DMS53 treated with DMSO at 0.1 percent for 48 hours (cell line): ENCODE measurements around the gene CD74.

Source experiments
- DNase-seq: peaks from one replicate; lab custom pipeline; 2025; ENCODE audit not compliant: unreplicated experiment; lab: John Stamatoyannopoulos, UW

CD74 gene

DNA sequence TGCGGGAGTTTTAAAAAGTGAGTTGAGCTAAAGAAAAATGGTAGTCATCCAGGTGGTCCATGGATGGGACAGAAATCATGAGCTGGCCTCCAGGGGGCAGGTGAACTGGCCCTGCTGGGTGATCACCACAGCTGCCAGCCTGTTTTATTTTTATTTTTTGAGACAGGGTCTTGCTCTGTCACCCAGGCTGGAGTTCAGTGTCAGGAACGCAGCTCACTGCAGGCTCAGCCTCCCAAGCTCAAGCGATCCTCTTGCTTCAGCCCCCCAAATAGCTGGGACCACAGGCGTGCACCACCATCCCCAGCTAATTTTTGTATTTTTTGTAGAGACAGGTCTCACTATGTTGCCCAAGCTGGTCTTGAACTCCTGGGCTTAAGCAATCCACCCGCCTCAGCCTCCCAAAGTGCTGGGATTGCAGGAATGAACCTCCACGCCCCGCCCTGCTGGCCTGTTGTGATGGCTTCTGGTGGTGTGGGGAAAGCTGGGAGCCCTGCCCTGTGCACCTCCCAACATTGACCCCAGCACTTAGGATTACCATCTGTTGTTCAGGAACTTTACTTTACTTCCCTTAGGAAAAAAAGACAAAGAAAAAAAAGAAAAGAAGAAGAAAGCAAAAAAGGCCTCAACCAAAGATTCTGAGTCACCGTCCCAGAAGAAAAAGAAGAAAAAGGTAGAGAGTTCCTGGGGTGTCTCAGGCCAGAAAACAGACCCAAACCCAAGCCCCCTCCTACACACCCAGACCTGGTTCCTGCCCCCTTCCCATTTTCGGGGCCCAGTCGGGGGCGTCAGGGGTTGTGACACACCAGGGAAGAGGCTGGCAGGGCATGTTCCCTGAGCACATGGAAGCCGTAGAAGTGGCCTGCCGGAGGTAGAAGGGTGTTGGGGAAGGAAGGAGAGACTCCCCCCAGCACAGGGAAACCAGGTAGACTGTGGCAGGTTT is 14.7 kb downstream of the CD74 start:
- no peak for DNase-seq

DNA sequence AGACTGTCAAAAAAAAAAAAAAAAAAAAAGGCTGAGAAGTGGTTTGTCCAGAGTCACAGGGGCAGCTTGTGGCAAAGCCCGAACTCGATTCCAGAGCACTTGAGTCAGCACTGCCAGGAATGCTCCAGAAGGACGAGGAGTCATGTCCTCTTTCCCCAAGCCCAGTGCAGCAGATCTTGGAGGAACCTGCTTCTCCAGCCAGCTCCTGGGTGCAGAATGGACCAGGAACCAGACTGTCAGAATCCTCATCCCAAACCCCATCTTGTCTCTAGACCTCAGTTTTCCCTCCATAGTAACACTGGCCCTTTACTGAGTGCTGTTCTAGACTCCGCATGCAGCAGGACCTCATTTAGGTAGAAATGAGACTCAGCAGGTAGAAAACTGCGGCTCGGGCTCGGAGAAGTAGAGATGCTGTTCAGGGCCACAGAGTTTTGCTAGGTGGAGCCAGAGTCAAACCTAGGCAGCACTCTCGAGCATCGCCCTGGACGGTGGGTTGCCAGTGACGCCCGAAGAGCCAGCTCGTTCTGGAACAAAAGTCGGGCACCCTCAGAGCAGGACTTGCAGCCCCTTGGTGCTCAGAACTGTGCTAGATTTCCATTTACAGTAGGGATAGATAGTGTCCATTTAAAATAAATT is 15.4 kb downstream of the CD74 start:
- no peak for DNase-seq

GRCh38 chr5:150396267-150396666 is 16.4 kb downstream of the CD74 start:
- DNase-seq = no peak

DNA sequence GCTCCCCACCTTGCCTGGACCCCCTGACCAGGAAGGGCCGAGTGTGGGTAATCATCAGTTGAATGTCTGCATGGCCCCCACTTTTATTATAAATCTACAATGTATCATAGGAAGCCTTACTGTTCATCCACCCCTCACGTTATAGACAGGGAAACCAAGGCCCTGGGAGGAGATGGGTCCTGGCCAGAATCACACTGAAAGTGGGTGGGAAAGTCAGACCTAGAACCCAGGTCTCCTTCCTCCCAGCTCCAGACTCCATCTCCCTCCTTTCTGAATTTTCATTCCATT is 17.1 kb downstream of the CD74 start:
- no peak for DNase-seq

DNA sequence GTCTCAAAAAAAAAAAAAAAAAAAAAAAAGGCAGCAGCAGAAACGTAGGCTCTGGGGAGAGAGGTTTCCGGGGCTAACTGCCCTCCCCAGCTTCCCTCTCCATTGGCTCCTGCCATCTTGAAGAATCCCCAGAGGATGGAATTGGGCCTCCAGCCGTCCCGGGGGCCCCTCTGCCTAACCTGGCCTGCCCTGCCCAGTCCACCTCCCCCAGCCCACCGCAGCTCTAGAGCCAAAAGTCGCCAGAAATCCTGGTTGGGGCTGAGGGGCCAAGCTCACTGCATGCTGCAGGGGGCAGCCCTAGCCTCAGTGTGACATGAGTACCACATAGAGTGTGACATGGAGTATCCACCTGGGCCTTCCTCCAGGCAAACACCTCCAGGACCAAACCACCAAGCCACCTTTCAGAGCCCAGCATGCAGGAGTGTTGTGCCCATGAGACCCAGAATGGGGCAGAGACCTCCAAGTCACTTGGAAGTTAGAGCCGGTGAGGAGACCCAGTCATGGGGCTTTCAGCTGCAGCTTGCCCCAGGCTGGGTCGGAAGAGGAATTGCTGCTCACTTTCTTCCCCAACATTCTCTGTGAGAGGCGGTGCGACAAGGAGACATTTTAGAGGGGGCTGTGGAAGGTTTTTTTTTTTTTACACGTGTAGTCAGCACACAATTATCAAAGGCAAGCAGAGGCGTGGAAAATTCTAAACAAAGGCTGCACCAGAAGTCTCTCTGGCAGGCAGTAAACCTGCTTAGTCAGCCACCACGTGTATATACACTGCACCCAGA is 17.6 kb downstream of the CD74 start:
- no peak for DNase-seq

DNA sequence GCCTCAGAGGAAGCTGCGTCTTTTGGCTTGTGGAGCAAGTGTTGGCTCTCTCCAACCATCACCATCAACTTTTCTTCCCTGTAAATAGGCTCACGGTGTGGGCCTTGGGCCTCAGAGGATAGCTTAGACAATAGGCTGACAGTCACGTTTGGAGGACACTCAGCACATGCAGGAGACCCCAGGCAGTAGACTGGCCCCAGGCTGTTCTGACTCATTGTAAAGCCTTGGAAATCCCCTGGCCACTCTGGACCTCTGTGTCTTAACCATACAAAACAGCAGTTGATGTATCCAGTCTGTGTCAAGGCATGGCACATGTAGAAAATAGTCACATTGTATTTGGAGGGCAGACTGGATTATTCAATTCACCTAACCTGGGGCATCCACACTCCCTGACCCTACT is 18.6 kb downstream of the CD74 start:
- DNase-seq = no peak

- no peak for DNase-seq
Observed at GRCh38 chr5:150393096-150393645, 19.5 kb downstream of the CD74 start.

DNA sequence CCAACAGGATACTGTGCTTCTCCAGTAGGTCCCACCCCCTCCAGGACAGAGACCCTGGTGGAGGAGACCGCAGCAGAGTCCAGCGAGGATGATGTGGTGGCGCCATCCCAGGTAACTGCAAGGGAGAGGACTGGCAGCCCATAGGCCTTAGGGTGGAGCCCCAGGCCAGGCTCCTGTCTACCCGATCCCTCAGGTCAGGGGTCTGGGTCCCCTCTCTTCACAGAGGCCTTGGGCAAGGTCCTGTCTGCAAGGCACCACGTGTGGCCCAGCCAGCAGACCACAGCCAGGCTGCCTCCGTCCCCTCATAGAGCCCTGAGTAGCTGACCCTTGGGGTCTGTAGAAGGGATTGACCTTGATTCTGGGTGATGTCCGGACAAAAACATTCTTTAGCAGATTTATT is 20.0 kb downstream of the CD74 start:
- no peak for DNase-seq

GRCh38 chr5:150391986-150392385 is 20.7 kb downstream of the CD74 start:
- DNase-seq = no peak

GRCh38 chr5:150391064-150391834 is 21.5 kb downstream of the CD74 start:
- no peak for DNase-seq

GRCh38 chr5:150389531-150390266 is 23.0 kb downstream of the CD74 start:
- DNase-seq = no peak

DNA sequence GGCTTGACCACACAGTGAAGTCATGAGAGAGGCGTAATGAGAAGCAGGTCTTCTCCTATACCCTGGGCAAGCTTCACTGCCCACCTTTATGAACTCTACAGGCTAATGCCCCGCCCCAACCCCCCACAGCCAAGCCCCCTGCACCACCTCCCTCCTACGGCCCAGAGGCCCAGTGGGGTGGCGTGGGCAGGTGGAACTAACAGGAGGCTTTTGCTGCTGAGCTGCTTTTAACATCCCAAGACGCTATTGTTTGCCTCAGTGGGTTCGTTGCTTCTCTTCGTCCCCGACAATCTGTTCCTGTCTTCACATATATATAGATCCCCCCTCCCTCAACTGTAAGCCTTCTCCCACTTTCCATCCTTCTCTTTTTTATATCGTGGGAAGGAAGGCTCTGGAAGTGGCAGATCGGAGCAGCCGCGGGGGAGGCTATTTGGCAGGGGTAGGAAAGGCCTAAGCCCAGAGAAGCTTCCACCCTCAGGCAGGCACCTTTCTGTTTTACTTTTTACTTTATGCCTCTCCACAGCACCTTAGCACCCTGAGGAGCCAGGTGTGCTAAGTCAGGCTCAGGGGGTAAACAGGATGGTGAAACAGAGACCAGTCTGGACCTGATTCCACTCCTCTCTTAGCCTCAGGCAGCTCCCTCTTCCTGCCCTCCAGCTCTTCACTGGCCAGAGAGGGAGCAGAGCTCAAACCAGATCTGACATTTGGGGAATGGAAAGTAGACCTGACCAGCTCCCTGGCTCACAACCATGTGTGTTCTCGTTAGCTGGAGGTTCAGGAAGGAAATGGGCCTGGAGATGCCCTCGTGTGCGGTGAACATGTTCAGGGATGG is 26.5 kb downstream of the CD74 start:
- DNase-seq = no peak

DNA sequence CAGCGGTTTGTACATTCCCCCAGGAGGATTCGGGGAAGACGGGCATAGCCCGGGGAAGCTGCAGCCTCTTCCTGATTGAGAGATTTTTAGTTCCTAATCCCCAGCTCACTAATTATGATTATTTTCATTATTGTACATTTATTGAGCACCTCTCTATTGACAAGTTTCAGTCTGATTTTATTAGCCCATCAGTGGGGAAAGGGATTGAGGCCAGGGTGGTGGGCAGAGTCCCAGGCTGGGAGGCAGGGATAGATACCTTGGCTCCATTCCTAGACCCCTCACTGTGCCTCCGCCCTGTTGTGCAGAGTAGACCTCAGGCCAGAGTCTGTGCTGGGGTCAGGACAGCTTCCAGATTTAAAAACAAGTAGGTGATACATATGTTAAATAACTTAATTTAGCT is 28.0 kb downstream of the CD74 start:
- no peak for DNase-seq

GRCh38 chr5:150377964-150378694 is 34.6 kb downstream of the CD74 start:
- no peak for DNase-seq

GRCh38 chr5:150376799-150377771 is 35.6 kb downstream of the CD74 start:
- no peak for DNase-seq

- no peak for DNase-seq
Observed at GRCh38 chr5:150374651-150375050, 38.1 kb downstream of the CD74 start.

DNA sequence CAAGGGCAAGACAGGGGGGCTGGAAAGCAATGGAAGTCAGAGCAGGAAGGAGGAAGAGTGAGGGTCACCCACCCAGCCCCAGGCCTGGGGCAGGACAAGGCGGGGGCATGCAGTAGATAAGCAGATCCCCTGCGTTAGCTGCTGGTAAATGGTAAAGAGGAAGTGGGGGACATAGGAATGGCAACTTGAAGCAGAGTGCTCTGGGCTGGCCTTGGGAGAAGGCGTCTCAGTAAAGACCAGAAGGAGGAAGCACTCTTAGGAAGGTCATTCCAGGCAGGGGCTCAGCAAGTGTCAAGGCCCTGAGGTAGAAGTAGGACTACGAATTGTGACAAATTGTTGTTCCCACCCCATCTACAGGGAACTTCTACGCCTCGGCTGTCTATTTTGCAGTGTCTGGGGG is 40.1 kb downstream of the CD74 start:
- no peak for DNase-seq
